NT2/D1 (cell line): ENCODE results near the gene ADSS1.

Source experiments
- DNase-seq: peaks from one replicate; pipeline ENCODE4 v3.0.0-alpha.2; 2011; ENCODE audit warnings: low read depth, low spot score
- H3K27me3 ChIP-seq: 2 replicates; pipeline ENCODE4 v1.6.0; 2011; ENCODE audit warnings: mild to moderate bottlenecking; ENCODE audit not compliant: insufficient read length, insufficient read depth
- H3K36me3 ChIP-seq: 2 replicates; pipeline ENCODE4 v1.6.1; 2011; ENCODE audit warnings: mild to moderate bottlenecking, low read length, mixed read lengths; ENCODE audit not compliant: insufficient read depth, insufficient read length
- H3K4me1 ChIP-seq: 2 replicates; pipeline ENCODE4 v1.5.1; 2011; ENCODE audit not compliant: insufficient read depth, insufficient read length
- H3K4me3 ChIP-seq: 2 replicates; pipeline ENCODE4 v1.5.1; 2011; ENCODE audit warnings: low read depth; ENCODE audit not compliant: insufficient read length
- H3K9ac ChIP-seq: 2 replicates; pipeline ENCODE4 v1.6.0; 2011; ENCODE audit warnings: low read depth; ENCODE audit not compliant: insufficient read length
- H3K9me3 ChIP-seq: 2 replicates; pipeline ENCODE4 v1.5.1; 2011; ENCODE audit warnings: mild to moderate bottlenecking, low read length; ENCODE audit not compliant: insufficient read depth
- SUZ12 ChIP-seq: IDR thresholded peaks from 2 replicates; pipeline ENCODE4 v1.6.1; 2011; ENCODE audit not compliant: insufficient read length, insufficient read depth; ENCODE audit errors: extremely low read depth
- YY1 ChIP-seq: IDR thresholded peaks from 2 replicates; pipeline ENCODE4 v1.6.1; 2011; ENCODE audit not compliant: insufficient read length, insufficient read depth
- ZNF274 ChIP-seq: IDR thresholded peaks from 2 replicates; pipeline ENCODE4 v1.6.1; 2011; ENCODE audit warnings: mild to moderate bottlenecking, low read depth, low read length

Gene ADSS1

GRCh38 chr14:104693482-104694431, 30.3 kb upstream of the ADSS1 start:
- peak overlapping the region; percentile 56 for H3K9ac ChIP-seq
- no peaks in the 10 kb centered on the region for H3K27me3 ChIP-seq
- DNase-seq = no peak
- peaks cover 49% of the 10 kb centered on the region for H3K4me1 ChIP-seq
- no peak overlapping the region for H3K4me3 ChIP-seq
- no peaks in the 10 kb centered on the region for H3K9me3 ChIP-seq
- TF ChIP-seq YY1 (no peak), SUZ12 (no peak), ZNF274 (no peak)
- peaks cover 57% of the 10 kb centered on the region for H3K36me3 ChIP-seq

DNA sequence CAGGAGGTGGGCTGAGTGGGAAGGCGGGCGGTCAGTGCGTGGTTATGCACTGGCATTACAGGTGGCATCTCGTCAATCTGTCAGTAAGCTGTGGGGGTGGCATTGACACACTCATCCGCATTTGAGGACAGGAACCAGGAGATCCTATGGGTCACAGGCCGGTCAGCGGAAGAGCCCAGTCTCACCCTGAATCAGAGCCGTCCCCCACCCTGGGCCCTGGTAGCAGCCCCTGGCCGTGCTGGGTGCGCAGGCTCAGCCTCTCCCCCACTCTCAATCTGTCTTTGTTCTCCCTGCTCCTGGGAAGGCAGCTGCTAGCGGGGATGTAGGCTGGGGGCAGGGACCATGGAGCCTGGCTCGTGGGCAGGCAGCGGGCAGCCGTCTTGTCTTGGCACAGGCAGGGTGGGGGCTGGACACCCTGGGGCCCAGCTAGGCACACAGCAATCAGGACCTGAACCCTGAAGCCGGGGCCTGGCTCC, 29.5 kb upstream of the ADSS1 start:
- H3K36me3 ChIP-seq = peaks cover 59% of the 10 kb centered on the region
- H3K27me3 ChIP-seq = no peaks in the 10 kb centered on the region
- H3K4me3 ChIP-seq = no peak overlapping the region
- H3K9ac ChIP-seq = peak overlapping the region; percentile 56
- DNase-seq = no peak
- TF ChIP-seq ZNF274 = no peak
- TF ChIP-seq YY1 = no peak
- TF ChIP-seq SUZ12 = no peak
- H3K9me3 ChIP-seq = no peaks in the 10 kb centered on the region
- H3K4me1 ChIP-seq = peaks cover 50% of the 10 kb centered on the region

DNA sequence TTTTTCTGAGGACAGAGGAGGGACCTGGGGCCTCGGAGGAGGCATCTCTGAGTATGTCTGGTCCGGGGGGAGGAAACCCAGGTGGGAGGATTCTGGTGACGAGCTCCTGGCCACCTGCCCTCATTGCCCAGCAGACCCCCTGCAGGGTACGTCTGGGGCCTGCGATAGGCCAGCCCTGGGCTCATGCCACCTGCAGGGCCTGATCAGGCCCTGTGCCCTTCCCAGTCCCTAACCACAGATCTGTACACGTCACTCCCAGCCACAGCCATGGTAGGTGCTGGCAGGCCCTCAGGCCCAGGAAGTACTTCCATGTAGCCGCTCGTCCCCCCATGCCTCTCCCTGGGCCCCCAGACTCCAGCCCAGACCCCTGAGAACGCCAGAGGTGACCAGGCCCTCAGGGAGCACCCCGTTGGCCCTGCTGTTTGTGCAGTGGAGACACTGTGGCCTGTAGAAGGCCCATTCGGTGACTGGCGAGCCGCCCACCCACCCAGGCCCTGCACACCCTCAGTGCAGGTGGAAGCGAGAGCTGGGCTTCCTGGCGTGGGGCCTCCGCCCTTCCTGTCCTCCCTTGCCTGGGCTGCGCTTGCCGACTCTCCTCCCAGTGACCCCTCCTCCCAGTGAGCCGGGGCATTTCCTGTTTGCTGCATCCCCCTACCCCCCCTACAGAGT, 28.9 kb upstream of the ADSS1 start:
- H3K9me3 ChIP-seq = no peaks in the 10 kb centered on the region
- H3K27me3 ChIP-seq = no peaks in the 10 kb centered on the region
- no peak overlapping the region for H3K9ac ChIP-seq
- peaks cover 49% of the 10 kb centered on the region for H3K4me1 ChIP-seq
- TF ChIP-seq YY1 (no peak), SUZ12 (no peak), ZNF274 (no peak)
- no peak for DNase-seq
- peaks cover 65% of the 10 kb centered on the region for H3K36me3 ChIP-seq
- no peak overlapping the region for H3K4me3 ChIP-seq

DNA sequence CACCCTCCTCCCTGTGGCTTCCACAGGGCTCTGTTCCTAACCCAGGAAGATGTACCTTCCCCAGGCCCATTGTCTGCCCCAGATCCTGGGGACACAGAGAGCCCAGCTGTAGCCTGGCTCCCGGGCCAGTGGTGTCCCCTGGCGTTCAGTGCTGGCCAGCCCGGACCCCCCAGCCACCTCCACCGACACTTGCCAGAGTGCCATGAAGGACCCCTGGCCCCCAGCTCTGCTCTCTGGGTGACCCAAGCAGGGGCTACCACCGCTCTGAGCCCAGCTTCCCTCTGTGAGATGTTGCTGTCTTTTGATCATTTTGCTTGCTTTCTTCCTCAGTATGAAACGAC, 28.4 kb upstream of the ADSS1 start:
- H3K4me3 ChIP-seq = no peak overlapping the region
- no peaks in the 10 kb centered on the region for H3K9me3 ChIP-seq
- DNase-seq = no peak
- no peak overlapping the region for H3K9ac ChIP-seq
- no peaks in the 10 kb centered on the region for H3K27me3 ChIP-seq
- no peak for TF ChIP-seq SUZ12
- TF ChIP-seq ZNF274 = no peak
- TF ChIP-seq YY1 = no peak
- peaks cover 63% of the 10 kb centered on the region for H3K36me3 ChIP-seq
- H3K4me1 ChIP-seq = peaks cover 44% of the 10 kb centered on the region

DNA sequence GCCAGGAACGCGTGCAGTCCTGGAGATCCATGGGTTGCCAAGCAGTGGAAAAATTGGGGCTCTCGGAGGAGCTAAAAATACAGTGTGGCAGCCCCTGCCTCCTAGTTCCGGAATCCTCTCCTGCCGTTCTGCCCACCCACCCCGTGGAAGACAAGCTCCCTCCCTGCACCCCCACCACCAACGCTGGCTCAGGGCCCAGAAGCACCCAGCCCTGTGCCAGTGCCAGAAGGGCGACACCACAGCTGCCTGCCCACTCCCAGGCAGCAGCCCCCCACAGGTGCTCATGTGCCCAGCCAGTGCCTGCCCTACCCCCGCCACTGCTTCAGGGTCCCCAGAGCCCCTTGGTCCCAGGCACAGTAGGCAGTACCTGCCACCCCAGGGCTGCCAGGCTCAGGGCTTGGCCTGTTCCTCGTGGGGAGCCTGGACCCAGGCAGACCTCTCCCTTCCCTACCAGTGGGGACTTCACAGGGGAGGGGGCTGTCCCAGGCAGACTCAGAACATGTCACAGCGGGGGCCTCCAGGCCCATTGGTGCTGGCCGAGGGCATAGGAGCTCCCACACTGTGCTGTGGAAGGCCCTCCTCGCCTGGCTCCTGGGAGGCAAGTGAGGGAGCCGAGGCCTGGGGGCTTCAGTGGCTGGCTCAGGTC, 27.2 kb upstream of the ADSS1 start:
- no peak for DNase-seq
- H3K9me3 ChIP-seq = no peaks in the 10 kb centered on the region
- peaks cover 62% of the 10 kb centered on the region for H3K36me3 ChIP-seq
- H3K4me1 ChIP-seq = peaks cover 37% of the 10 kb centered on the region
- H3K4me3 ChIP-seq = no peak overlapping the region
- H3K27me3 ChIP-seq = no peaks in the 10 kb centered on the region
- H3K9ac ChIP-seq = no peak overlapping the region
- no peak for TF ChIP-seq SUZ12
- no peak for TF ChIP-seq YY1
- TF ChIP-seq ZNF274 = no peak

DNA sequence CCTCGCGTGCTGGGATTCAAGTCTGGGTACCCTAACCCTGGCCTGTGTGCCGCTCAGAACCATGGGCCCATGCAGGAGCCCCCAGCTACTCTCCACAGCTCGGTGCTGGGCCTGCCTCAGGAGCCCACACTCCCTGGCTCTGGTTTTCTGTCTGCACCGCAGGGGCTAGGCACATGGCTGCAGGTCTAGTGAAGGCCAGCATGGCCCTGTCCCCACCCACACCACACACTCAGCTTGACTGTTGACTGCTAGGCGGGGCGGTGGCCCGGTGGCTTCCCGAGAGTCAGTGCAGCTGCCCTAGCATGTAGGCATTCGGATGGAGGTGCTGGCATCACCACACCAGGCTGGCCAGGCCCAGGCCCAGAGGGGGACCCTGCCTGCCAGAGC, 26.7 kb upstream of the ADSS1 start:
- H3K4me3 ChIP-seq = no peak overlapping the region
- H3K27me3 ChIP-seq = no peaks in the 10 kb centered on the region
- H3K9me3 ChIP-seq = no peaks in the 10 kb centered on the region
- H3K36me3 ChIP-seq = peaks cover 59% of the 10 kb centered on the region
- peaks cover 37% of the 10 kb centered on the region for H3K4me1 ChIP-seq
- no peak for DNase-seq
- TF ChIP-seq SUZ12 = no peak
- H3K9ac ChIP-seq = no peak overlapping the region

DNA sequence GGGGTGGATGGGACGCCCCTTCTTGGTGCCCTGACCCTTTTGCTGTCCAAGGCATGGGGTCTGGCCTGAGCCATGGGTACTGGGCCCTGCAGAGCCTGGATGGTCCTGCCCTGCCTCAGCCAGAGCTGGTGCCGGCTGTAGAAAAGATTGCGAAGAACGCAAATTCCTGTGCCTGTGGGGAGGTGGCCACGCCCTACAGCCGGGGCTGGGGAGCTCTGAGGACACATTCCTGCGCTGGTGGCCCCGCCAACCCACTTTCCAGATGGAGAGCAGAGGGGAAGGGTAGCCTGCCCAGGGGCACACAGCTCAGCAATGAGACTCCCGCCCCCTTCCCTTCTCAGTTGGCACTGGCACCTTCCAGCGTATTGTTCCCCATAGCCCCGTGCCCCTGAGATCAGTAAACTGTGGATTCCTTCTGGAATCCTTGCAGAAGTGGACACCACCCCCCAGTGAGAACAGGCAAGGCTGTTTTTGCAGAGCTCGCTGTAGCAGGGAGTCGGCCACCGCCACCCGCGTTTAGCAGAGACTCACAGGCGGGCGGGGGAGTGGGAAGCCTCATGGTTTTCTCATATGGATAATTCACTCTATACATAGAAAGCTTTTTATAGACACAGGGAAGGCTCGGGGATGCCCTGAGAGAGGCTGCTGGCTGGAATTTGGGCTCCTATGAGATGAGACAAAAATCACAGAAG, 26.0 kb upstream of the ADSS1 start:
- H3K4me1 ChIP-seq = peaks cover 35% of the 10 kb centered on the region

More for the DNA sequence above, 26.0 kb upstream of the ADSS1 start:
- Histone ChIP-seq H3K9ac (no peak overlapping the region), H3K4me3 (no peak overlapping the region), H3K36me3 (peaks cover 58% of the 10 kb centered on the region), H3K9me3 (no peaks in the 10 kb centered on the region), H3K27me3 (no peaks in the 10 kb centered on the region)
- DNase-seq = no peak
- TF ChIP-seq SUZ12 (no peak), YY1 (no peak), ZNF274 (no peak)
